NB4 (cell line): ENCODE data around the gene PRSS2.

ENCODE experiments used
- DNase-seq: peaks from one replicate; pipeline ENCODE4 v3.0.0; 2010; ENCODE audit warnings: low read depth
- H3K4me3 ChIP-seq: one replicate; pipeline ENCODE4 v1.5.1; 2011; ENCODE audit warnings: mild to moderate bottlenecking, low read depth, low read length, moderate library complexity
- MAX ChIP-seq: IDR thresholded peaks from 2 replicates; pipeline ENCODE4 v1.6.1; 2011; ENCODE audit warnings: low read depth, low read length
- MYC ChIP-seq: IDR thresholded peaks from 2 replicates; pipeline ENCODE4 v1.6.1; 2011; ENCODE audit warnings: low read depth, low read length
- POLR2A ChIP-seq: IDR thresholded peaks from 2 replicates; pipeline ENCODE4 v1.6.1; 2011; ENCODE audit warnings: mild to moderate bottlenecking; ENCODE audit not compliant: insufficient read length; ENCODE audit errors: extremely low read depth
- TF ChIP-seq, protein P1 (sequence below): IDR thresholded peaks from one replicate; pipeline ENCODE4 v1.5.1; 2012; ENCODE audit warnings: low read depth, low read length

PRSS2 gene

GRCh38 chr7:142805350-142806021, 34.7 kb downstream of the PRSS2 start:
- no peak for TF ChIP-seq MYC
- no peak for TF ChIP-seq MAX
- TF ChIP-seq, protein P1, sequence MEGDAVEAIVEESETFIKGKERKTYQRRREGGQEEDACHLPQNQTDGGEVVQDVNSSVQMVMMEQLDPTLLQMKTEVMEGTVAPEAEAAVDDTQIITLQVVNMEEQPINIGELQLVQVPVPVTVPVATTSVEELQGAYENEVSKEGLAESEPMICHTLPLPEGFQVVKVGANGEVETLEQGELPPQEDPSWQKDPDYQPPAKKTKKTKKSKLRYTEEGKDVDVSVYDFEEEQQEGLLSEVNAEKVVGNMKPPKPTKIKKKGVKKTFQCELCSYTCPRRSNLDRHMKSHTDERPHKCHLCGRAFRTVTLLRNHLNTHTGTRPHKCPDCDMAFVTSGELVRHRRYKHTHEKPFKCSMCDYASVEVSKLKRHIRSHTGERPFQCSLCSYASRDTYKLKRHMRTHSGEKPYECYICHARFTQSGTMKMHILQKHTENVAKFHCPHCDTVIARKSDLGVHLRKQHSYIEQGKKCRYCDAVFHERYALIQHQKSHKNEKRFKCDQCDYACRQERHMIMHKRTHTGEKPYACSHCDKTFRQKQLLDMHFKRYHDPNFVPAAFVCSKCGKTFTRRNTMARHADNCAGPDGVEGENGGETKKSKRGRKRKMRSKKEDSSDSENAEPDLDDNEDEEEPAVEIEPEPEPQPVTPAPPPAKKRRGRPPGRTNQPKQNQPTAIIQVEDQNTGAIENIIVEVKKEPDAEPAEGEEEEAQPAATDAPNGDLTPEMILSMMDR, result no peak
- no peak for TF ChIP-seq POLR2A
- H3K4me3 ChIP-seq, result no peak overlapping the region
- no peak for DNase-seq

- no peak for DNase-seq
- H3K4me3 ChIP-seq, result no peak overlapping the region
- TF ChIP-seq MAX (no peak), MYC (no peak), POLR2A (no peak)
- TF ChIP-seq, protein P1, result no peak
Observed at GRCh38 chr7:142806022-142806356, 35.2 kb downstream of the PRSS2 start.

GRCh38 chr7:142806957-142807356, 36.2 kb downstream of the PRSS2 start:
- no peak for DNase-seq
- no peak for TF ChIP-seq MAX
- TF ChIP-seq POLR2A, result no peak
- TF ChIP-seq MYC, result no peak
- TF ChIP-seq, protein P1, result no peak
- no peak overlapping the region for H3K4me3 ChIP-seq

GRCh38 chr7:142807855-142808460, 37.2 kb downstream of the PRSS2 start:
- no peak for DNase-seq
- TF ChIP-seq MAX (no peak), POLR2A (no peak), MYC (no peak)
- TF ChIP-seq, protein P1, result no peak
- H3K4me3 ChIP-seq, result no peak overlapping the region

DNA sequence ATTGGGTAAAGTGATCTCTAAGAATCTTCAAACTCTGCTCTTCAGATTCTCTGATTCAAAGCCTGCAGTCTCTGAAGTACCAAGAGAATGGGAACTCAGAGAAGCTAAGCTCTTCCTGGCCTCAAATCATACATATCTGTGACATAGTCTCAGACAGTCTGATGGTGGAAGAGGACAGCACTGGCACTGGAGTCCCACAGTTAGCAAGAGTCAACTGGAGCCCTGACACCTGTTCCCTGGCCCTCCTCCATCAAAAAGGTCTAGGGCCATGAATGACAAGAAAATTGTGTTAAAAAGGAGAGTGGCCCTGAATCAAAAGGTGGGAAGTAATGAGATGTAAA, 37.7 kb downstream of the PRSS2 start:
- TF ChIP-seq, protein P1, result no peak
- no peak for TF ChIP-seq MYC
- no peak for TF ChIP-seq MAX
- no peak for TF ChIP-seq POLR2A
- no peak overlapping the region for H3K4me3 ChIP-seq

More for the DNA sequence above, 37.7 kb downstream of the PRSS2 start:
- no peak for DNase-seq
